ENCODE data around the gene PRKD1.
A peak's percentile ranks its signal among the peaks of the same experiment; 100 is the strongest.

The PRKD1 gene

DNA sequence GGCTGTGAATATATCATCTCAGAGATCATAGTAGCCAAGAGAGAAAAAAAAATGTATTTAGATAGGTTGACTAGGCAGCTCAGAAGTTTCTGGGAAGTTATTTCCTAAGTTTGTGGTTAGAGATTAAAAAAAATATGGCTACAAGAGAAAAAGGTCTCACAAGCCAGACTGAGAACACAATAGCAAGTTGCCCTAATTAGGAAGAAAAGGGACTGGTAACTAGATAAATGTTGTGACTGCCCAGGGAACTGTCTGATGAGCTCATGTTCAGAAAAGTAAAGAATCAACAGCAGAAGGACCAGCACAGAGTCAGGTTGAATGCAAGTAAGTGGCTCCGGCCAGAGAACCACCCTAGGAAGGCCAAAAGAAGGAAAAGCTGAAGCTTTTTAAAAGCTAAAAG is 256.6 kb downstream of the PRKD1 start:
- DNase-seq (ENCODE audit: low read depth), result no peak

- no peak for DNase-seq (ENCODE audit: low read depth)
These were observed 259.4 kb downstream of the PRKD1 start for GRCh38 chr14:29668201-29668600.

GRCh38 chr14:29664515-29664914 is 263.1 kb downstream of the PRKD1 start:
- no peak for DNase-seq (ENCODE audit: low read depth)

DNA sequence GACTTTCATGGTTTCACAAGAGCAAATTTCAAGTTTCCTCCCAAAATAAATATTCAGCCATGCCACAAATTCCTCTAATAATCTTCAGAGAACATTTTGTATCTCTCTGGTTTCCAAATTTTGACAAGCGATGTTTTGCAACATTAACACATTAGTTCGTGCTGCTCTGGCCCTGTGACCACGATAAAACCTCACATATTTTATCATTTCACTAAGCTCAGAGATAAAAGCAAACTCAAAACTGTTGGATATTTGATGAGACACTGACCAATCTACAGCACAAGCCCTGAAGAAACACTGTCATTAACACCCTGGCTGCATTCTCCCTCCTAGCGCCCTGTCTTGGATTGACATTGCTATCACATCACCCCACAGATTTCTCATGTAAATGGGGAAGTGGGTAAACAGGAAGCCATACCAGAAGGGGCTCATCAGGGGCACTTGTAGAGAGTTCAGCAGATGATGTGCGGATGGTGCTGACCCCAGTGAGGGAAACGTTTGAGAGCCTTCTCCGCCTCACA is 264.3 kb downstream of the PRKD1 start:
- no peak for DNase-seq (ENCODE audit: low read depth)

- DNase-seq (ENCODE audit: low read depth), result no peak
These were observed 272.6 kb downstream of the PRKD1 start for GRCh38 chr14:29654901-29655550.

DNA sequence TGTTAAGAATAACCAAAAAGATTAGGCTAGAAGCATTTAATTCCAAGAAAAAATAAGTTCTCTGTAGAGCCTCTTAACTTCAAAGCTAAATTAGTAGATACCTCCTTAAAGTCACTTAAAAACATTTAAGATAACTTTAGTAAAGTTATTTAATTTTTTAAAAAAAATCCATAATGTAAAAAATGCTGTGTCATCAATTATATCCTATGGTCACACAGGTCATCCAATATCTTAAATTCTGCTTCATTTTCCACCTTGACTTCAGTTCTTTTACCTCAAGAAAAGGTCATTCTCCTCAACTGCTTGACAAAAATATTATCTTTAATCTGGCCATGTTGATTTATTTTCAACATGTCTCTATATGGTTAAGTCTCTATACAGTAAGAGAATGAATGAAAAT is 274.3 kb downstream of the PRKD1 start:
- DNase-seq (ENCODE audit: low read depth), result no peak

DNA sequence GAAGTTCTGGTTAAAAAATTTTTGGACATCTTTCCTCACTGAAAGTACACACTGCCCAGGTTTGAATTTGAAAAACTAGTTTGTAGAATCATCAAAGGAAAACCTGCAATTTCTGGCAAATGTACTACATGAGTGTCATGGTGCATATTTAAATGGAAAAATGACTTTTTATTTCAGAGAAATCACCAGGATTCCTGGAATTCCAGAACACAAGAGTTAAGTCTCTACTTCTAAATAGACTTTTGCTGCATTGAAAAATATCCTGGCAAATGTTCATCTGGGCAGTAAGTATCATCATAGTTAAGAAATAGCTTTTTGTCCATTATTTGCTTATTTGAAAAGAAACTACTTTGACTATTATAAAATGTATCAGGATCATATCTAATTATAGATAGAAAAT is 275.1 kb downstream of the PRKD1 start:
- DNase-seq (ENCODE audit: low read depth), result no peak

DNA sequence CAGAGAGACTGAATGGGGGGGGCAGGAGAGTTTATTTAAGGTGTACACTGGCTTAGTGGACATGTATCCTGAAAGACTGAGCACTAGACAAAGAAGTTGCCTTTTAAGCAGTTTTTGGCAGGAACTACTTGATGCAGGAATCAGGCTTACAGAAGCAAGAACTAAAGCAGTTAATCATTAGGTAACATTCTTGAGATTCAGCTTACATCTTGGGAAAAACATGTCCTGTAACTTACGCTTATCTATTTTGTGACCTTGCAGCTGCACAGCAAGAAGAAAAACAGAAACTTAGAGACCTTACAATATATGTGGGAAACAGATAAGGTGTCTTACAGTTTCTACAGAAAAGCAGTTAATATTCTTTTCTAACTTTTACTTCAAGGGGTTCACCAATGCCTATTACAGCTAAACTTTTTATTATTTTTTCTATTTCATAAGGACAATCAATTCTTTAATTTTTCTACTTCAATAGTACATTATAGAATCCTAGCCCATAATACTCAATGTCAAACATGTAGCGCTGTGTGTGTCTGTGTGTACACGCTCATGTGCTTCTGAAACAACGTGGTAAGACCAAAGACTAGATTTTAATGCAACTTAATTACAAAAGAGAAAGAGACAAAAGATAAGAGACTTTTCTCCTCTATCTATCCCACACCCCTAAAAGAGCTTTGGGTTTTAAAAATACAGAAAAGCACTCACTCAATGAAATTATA is 276.9 kb downstream of the PRKD1 start:
- DNase-seq (ENCODE audit: low read depth), result no peak

- DNase-seq (ENCODE audit: low read depth), result no peak
These were observed 278.5 kb downstream of the PRKD1 start for GRCh38 chr14:29649170-29649569.

GRCh38 chr14:29648045-29648444 is 279.6 kb downstream of the PRKD1 start:
- DNase-seq (ENCODE audit: low read depth), result no peak

- DNase-seq (ENCODE audit: low read depth), result no peak
These were observed 282.5 kb downstream of the PRKD1 start for GRCh38 chr14:29645117-29645516.

- no peak for DNase-seq (ENCODE audit: low read depth)
These were observed 284.0 kb downstream of the PRKD1 start for GRCh38 chr14:29643433-29644211.

DNA sequence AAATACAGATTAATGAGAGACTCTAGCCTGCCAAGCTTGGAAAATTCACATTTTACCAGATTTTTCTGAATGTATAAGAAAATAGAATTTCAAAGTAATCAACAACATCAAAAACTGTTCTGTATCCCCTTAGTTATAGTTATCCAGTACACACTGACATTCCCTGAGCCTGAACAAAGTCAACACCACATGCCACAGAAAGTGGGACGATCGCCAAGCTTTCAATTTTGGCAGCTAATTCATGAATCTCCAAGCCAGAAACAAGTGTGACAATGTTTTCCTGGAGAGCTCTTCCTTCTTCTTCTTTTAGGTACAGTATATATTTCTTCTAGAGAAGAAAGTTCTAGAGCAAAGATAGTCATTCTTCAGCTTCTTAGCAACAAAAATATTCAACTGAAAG is 290.2 kb downstream of the PRKD1 start:
- DNase-seq (ENCODE audit: low read depth), result peak; percentile 12

DNA sequence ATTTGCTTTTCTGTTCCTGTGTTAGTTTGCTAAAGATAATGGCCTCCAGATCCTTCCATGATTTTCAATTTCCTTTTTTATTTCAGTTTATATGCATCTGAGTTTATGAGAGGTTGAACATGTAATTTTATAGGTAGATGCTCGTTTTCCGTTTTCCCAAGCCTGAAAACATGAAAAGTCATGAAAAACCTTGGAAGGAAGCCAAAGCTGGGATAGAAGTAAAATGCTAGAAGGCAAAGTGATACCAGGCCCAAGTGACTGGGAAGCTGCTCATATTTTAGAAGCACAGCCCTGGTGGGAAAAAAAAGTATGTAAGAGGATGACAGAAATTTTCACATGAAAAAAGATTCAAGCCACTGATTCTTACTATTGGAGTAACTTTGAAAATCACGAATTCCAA is 290.8 kb downstream of the PRKD1 start:
- no peak for DNase-seq (ENCODE audit: low read depth)

DNA sequence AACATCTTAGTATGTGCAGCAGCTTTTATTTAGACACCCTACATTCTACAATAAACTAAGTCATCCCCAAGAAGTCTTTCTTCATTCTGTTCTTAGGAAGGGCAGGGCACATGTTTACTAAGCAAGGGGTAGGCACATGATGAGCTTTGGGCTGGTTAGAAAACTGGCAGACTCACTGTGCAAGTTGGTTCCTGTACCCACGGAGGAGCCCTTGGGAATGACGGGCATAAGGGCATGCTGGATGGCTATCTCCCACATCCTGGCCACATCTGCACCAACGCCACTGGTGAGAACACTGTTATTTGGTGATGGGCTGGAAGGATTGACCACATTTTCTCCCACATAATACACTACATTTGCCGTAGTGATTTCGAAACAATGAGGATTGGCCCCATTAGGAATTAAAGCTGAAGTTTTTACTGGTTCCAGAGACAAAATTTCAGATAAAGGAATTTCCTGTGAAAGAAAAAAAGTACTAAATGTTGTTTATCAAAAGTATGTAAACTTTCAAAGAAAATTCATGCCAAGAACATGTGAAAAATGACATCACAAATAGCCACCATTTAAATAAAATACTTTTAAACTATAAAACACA is 297.0 kb downstream of the PRKD1 start:
- no peak for DNase-seq (ENCODE audit: low read depth)

- DNase-seq (ENCODE audit: low read depth), result no peak
These were observed 297.8 kb downstream of the PRKD1 start for GRCh38 chr14:29629839-29630238.

DNA sequence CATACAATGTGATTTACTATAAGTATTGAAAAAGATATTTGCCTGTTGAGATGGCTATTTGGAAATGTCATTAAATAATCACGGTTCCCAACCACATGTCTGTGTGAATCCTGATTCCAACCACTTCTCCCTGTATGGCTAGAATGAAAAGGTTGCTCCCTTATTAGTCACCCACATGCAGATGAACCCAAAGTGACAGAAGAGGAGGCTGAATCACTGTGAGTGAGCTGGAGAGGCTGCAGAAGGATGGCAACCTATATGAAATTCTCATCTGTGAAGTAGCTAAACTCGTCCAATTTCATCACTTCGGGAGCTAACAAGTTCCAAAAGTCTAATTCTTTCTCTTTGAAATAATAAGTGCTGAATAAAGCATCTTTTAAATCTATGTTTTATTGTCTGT is 300.5 kb downstream of the PRKD1 start:
- no peak for DNase-seq (ENCODE audit: low read depth)

DNA sequence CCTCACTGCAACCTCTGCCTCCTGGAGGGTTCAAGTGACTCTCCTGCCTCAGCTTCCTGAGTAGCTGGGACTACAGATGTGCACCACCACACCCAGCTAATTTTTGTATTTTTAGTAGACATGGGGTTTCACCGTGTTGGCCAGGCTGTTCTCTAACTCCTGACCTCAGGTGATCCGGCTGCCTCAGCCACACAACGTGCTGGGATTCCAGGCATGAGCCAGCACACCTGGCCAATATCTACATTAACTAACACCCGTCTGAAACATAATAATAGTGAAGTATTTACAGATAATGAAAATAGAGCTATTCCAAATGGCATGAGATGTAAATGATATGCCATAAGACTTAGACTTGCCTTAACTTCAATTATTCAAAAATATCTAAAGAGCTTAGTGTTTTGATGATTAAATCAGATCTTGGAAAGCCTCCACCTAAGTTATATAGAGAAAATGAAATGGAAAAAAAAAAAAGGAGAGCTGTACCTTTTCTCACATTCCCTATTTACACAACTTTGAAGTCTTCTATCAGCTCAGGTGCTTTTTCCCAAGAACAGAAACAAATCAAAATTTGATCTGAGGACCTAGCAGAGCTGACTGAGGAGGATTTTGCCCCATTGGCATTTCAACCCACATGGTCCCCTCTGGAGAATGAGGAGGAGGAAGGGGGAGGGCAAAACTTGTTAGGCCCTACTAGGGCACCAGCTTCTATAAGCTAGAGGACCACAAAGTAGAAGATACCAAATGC is 309.2 kb downstream of the PRKD1 start:
- no peak for DNase-seq (ENCODE audit: low read depth)

DNA sequence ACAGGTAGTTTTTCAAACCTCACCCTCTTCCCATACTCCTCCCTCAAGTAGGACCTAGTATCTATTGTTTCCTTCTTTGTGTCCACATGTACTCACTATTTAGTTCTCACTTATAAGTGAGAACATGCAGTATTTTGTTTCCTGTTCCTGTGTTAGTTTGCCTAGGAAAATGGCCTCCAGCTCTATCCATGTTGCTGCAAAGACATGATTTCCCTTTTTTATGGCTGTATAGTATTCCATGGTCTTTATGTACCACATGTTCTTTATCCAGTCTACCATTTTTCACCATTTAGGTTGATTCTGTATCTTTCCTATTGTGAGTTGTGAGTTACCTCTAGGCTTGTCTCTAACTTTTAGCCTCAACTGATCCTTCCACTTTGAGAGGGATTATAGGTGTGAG is 310.7 kb downstream of the PRKD1 start:
- DNase-seq (ENCODE audit: low read depth), result no peak

GRCh38 chr14:29608861-29609260 is 318.8 kb downstream of the PRKD1 start:
- no peak for DNase-seq (ENCODE audit: low read depth)

DNA sequence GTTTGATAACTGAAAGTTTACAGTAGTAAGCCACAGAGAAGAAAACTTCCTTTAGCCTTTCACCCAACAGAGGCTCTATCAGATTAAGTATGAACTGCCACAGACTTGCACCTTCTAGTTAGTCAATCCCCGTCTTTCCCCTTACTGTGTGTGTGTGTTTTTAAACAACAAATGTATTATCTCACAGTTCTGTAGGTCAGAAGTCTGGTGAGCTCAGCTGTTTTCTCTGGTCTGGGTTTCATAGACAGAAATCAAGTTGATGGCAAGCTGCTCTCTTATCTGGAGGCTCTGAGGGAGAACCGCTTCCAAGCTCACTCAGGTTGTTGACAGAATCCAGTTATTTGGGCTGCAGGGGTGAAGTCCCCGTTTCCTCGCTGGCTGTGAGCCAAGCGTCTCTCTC is 320.5 kb downstream of the PRKD1 start:
- no peak for DNase-seq (ENCODE audit: low read depth)

DNA sequence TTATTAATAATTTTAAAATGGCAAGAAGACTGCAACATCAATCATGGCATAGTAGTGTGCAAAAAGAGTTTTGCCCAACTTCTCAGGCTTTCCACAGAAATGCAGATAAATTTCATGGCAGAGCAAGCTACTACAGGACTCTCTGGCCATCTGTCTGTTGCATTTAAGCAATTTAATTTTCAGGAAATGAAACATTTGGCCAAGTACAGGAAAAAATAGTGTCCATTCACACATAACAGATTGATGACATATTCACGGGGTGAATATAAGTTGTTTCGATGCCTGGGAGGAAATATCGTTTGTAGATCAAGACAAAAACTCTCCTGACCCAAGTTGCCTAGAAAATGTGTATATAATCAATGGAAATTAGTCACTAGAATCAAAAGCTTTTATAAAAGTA is 324.0 kb downstream of the PRKD1 start:
- DNase-seq (ENCODE audit: low read depth), result no peak

Measured in HS-27A (cell line).